ENCODE results near the gene GATC. TPM values are rescaled to one million over a fixed set of nuclear protein-coding genes. Genes with fewer than 3 reads are reported as not detected.

Gene GATC
- polyA plus RNA-seq, 1 donor, result 34.8 TPM

DNA sequence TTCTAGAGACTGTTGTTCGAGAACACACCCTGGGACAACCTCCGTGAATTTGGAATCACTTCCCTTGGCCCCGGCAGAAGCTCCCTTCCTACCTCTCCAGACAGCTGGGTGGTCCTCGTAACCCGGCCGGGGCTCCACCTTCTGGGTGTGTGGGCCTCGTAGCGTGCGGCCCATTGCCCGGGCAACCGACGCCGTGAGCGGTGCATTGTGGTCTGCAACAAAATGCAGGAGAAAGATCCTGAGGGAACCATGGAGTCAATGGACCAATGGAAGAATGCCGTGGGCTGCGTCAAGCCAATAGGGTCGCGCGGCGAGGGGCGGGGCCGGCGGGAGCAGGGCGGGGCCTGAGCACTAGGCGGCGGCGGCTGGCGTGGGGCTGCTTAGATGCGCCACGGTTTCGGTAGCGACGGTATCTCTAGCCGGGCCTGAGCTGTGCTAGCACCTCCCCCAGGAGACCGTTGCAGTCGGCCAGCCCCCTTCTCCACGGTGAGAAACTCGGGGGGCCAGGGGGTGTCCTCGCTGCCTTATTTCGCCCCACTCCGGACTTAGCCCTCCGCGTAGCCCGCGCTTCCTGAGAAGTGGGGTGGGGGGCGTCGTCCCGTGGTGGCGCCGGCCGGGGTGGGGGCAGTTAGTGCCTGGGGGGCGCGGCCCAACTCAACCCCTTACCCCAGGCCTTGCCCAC, 49.6 kb downstream of the GATC start, which contains the start of gene DYNLL1:
DYNLL1 (plus strand) TSS at position 383 of the 682 bp plus-strand sequence. CDS start 309 bp downstream, outside the sequence.
- Histone ChIP-seq H3K4me3 (ENCODE audit: low read length) (peak within 1 kb of the TSS; percentile 80), H3K27me3 (ENCODE audit: control insufficient read depth, insufficient read depth, low read length) (no peaks in the 10 kb centered on the region), H3K4me1 (ENCODE audit: control insufficient read depth, insufficient read depth, low read length) (peaks cover 3% of the 10 kb centered on the region), H3K9me3 (ENCODE audit: control insufficient read depth, low read depth, low read length) (no peaks in the 10 kb centered on the region), H3K36me3 (ENCODE audit: control insufficient read depth, insufficient read depth, low read length) (peaks cover 30% of the 10 kb centered on the region), H3K27ac (ENCODE audit: low read length) (peak within 1 kb of the TSS; percentile 65)
- no CpG with 5 or more reads among the region's 53 CpGs for WGBS (ENCODE audit: insufficient coverage, low lambda C conversion rate)
- DNase-seq, result peak; percentile 93 to 97

- H3K9me3 ChIP-seq (ENCODE audit: control insufficient read depth, low read depth, low read length), result no peaks in the 10 kb centered on the region
- WGBS (ENCODE audit: insufficient coverage, low lambda C conversion rate), result no CpG with 5 or more reads among the region's 47 CpGs
- H3K36me3 ChIP-seq (ENCODE audit: control insufficient read depth, insufficient read depth, low read length), result peaks cover 22% of the 10 kb centered on the region
- peaks cover 3% of the 10 kb centered on the region for H3K4me1 ChIP-seq (ENCODE audit: control insufficient read depth, insufficient read depth, low read length)
- no peaks in the 10 kb centered on the region for H3K27me3 ChIP-seq (ENCODE audit: control insufficient read depth, insufficient read depth, low read length)
- H3K27ac ChIP-seq (ENCODE audit: low read length), result peak overlapping the region; percentile 65
- peak; percentile 32 to 43 for DNase-seq
- peak overlapping the region; percentile 80 for H3K4me3 ChIP-seq (ENCODE audit: low read length)
Observed at GRCh38 chr12:120496413-120497340, 50.4 kb downstream of the GATC start.

DNA sequence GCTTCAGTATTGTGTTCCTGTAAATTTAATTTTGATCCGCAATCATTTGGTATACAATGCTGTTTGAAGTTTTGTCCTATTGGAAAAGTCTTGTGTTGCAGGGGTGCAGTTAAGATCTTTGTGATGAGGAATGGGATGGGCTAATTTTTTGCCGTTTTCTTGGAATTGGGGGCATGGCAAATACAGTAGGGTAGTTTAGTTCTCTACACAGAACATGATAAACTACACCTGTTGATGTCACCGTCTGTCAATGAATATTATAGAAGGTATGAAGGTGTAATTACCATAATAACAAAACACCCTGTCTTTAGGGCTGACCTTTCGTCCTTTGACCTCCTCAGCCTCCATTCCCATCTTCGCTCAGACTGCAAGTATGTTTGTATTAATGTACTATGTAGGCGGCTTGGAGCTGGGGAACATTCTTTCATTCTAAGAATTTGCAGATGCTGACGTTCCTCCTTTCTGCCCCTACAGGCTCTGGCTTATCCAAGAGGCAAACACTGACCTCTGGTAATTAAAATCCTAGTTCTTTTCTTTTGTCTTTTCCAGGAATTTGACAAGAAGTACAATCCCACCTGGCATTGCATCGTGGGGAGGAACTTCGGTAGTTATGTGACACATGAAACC, 51.4 kb downstream of the GATC start:
- H3K4me1 ChIP-seq (ENCODE audit: control insufficient read depth, insufficient read depth, low read length), result peaks cover 3% of the 10 kb centered on the region
- peak overlapping the region; percentile 80 for H3K4me3 ChIP-seq (ENCODE audit: low read length)
- H3K9me3 ChIP-seq (ENCODE audit: control insufficient read depth, low read depth, low read length), result no peaks in the 10 kb centered on the region
- no CpG with 5 or more reads among the region's 9 CpGs for WGBS (ENCODE audit: insufficient coverage, low lambda C conversion rate)
- H3K36me3 ChIP-seq (ENCODE audit: control insufficient read depth, insufficient read depth, low read length), result peaks cover 21% of the 10 kb centered on the region
- no peaks in the 10 kb centered on the region for H3K27me3 ChIP-seq (ENCODE audit: control insufficient read depth, insufficient read depth, low read length)
- DNase-seq, result no peak
- H3K27ac ChIP-seq (ENCODE audit: low read length), result no peak overlapping the region

DNA sequence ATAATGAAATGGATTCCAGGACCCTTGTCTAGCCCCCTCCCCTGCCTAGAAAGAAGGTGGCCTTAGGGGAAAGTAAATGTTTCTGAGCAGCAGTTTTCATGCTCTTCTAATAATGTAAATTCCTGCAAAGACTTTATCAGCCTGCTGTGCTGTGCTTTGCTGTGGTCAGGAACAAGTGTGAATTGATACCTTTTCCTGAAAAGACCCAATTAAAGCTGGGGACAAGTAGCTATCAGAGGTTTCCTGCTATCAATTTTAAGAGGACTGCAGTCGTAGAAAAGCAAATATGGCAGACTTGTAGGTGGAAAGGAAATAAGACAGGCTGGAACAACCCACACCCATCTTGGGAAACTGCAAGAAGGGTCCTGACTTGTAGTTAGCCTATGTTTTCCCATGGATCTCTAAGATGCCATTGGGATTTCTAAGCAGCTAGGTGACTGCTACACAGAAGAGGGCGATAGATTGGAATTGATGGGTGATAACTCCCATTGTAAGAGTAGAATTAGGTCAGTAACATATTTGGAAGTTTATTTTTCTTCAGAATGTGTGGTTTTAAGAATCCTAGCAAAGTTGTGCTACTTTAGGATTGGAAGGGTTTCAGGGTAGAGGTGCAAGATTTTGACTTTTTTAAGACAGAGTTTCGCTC, 52.7 kb downstream of the GATC start:
- WGBS (ENCODE audit: insufficient coverage, low lambda C conversion rate), result 40% methylated on average over 1 of the region's 3 CpGs
- no peaks in the 10 kb centered on the region for H3K9me3 ChIP-seq (ENCODE audit: control insufficient read depth, low read depth, low read length)
- no peak overlapping the region for H3K27ac ChIP-seq (ENCODE audit: low read length)
- peaks cover 34% of the 10 kb centered on the region for H3K36me3 ChIP-seq (ENCODE audit: control insufficient read depth, insufficient read depth, low read length)
- DNase-seq, result no peak
- no peak overlapping the region for H3K4me3 ChIP-seq (ENCODE audit: low read length)
- peaks cover 3% of the 10 kb centered on the region for H3K4me1 ChIP-seq (ENCODE audit: control insufficient read depth, insufficient read depth, low read length)
- no peaks in the 10 kb centered on the region for H3K27me3 ChIP-seq (ENCODE audit: control insufficient read depth, insufficient read depth, low read length)

- Histone ChIP-seq H3K36me3 (ENCODE audit: control insufficient read depth, insufficient read depth, low read length) (peaks cover 39% of the 10 kb centered on the region), H3K4me3 (ENCODE audit: low read length) (no peak overlapping the region), H3K4me1 (ENCODE audit: control insufficient read depth, insufficient read depth, low read length) (no peaks in the 10 kb centered on the region), H3K27me3 (ENCODE audit: control insufficient read depth, insufficient read depth, low read length) (no peaks in the 10 kb centered on the region), H3K27ac (ENCODE audit: low read length) (no peak overlapping the region), H3K9me3 (ENCODE audit: control insufficient read depth, low read depth, low read length) (no peaks in the 10 kb centered on the region)
- WGBS (ENCODE audit: insufficient coverage, low lambda C conversion rate), result no CpG with 5 or more reads among the region's 1 CpG
- no peak for DNase-seq
Observed at GRCh38 chr12:120500581-120500980, 54.3 kb downstream of the GATC start.

- H3K9me3 ChIP-seq (ENCODE audit: control insufficient read depth, low read depth, low read length), result no peaks in the 10 kb centered on the region
- no peaks in the 10 kb centered on the region for H3K27me3 ChIP-seq (ENCODE audit: control insufficient read depth, insufficient read depth, low read length)
- peaks cover 44% of the 10 kb centered on the region for H3K36me3 ChIP-seq (ENCODE audit: control insufficient read depth, insufficient read depth, low read length)
- H3K4me1 ChIP-seq (ENCODE audit: control insufficient read depth, insufficient read depth, low read length), result no peaks in the 10 kb centered on the region
- no peak for DNase-seq
- no peak overlapping the region for H3K4me3 ChIP-seq (ENCODE audit: low read length)
- H3K27ac ChIP-seq (ENCODE audit: low read length), result no peak overlapping the region
- no CpG with 5 or more reads among the region's 4 CpGs for WGBS (ENCODE audit: insufficient coverage, low lambda C conversion rate)
Observed at GRCh38 chr12:120504587-120504986, 58.3 kb downstream of the GATC start.

DNA sequence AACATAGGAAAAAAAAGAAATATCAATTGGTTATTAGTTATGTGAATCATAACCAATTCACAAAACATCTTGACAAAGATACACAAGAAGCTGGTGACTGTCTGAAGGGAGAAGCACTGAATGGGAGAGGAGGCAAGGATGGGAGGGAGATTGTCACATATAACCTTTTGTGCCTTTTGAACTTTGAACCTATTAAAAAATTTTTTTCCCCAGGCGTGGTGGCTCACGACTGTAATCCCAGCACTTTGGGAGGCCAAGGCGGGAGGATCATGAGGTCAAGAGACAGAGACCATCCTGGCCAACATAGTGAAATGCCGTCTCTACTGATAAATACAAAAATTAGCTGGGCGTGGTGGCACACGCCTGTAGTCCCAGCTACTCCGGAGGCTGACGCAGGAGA, 62.3 kb downstream of the GATC start:
- Histone ChIP-seq H3K36me3 (ENCODE audit: control insufficient read depth, insufficient read depth, low read length) (peaks cover 48% of the 10 kb centered on the region), H3K9me3 (ENCODE audit: control insufficient read depth, low read depth, low read length) (no peaks in the 10 kb centered on the region)
- WGBS (ENCODE audit: insufficient coverage, low lambda C conversion rate), result no CpG with 5 or more reads among the region's 8 CpGs

More for the DNA sequence above, 62.3 kb downstream of the GATC start:
- no peak overlapping the region for H3K27ac ChIP-seq (ENCODE audit: low read length)
- H3K4me3 ChIP-seq (ENCODE audit: low read length), result no peak overlapping the region
- H3K4me1 ChIP-seq (ENCODE audit: control insufficient read depth, insufficient read depth, low read length), result no peaks in the 10 kb centered on the region
- DNase-seq, result no peak
- no peaks in the 10 kb centered on the region for H3K27me3 ChIP-seq (ENCODE audit: control insufficient read depth, insufficient read depth, low read length)

Other genes starting within 250 kb of the GATC start
- 3,198 TPM for gene RPLP0, start 245.3 kb upstream of the GATC start, polyA plus RNA-seq
- gene PXN, start 180.7 kb upstream of the GATC start, polyA plus RNA-seq, result 118 TPM
- not detected for gene RNU4-2, start 154.5 kb upstream of the GATC start, polyA plus RNA-seq
- not detected for gene RNU4-1, start 153.2 kb upstream of the GATC start, polyA plus RNA-seq
- 3.2 TPM for gene SIRT4, start 144.1 kb upstream of the GATC start, polyA plus RNA-seq
- gene PLA2G1B, start 118.7 kb upstream of the GATC start, polyA plus RNA-seq, result 0.79 TPM
- 8.2 TPM for gene MSI1, start 77.3 kb upstream of the GATC start, polyA plus RNA-seq
- gene COX6A1, start 8.3 kb upstream of the GATC start, polyA plus RNA-seq, result 402 TPM
- 32.7 TPM for gene TRIAP1, start 60 bp upstream of the GATC start, polyA plus RNA-seq
- 138 TPM for gene SRSF9, start 23.3 kb downstream of the GATC start, polyA plus RNA-seq
- gene DYNLL1, start 49.7 kb downstream of the GATC start, polyA plus RNA-seq, result 377 TPM
- 47.8 TPM for gene COQ5, start 82.7 kb downstream of the GATC start, polyA plus RNA-seq
- 91.8 TPM for gene RNF10, start 87.9 kb downstream of the GATC start, polyA plus RNA-seq
- 57.1 TPM for gene POP5, start 135.0 kb downstream of the GATC start, polyA plus RNA-seq
- 0.70 TPM for gene CABP1, start 194.2 kb downstream of the GATC start, polyA plus RNA-seq
- gene MLEC, start 240.7 kb downstream of the GATC start, polyA plus RNA-seq, result 173 TPM